OCI-LY3 (cell line): ENCODE measurements around the gene PDLIM5.

Experiments
- CTCF ChIP-seq: fragments of 200-600, 300-600 bp; sonication (generic); IDR thresholded peaks from 2 replicates; pipeline ENCODE4 v1.5.1; 2014; ENCODE audit warnings: antibody characterized with exemption, low read length, low read depth
- EZH2phosphoT487 ChIP-seq: fragments of 200-600 bp; shearing (Covaris generic); IDR thresholded peaks from 2 replicates; pipeline ENCODE4 v1.6.1; 2018; ENCODE audit warnings: antibody characterized with exemption, mixed run types, low read depth

GRCh38 chr4:94698187-94698586 lies 246.4 kb downstream of the PDLIM5 start:
- TF ChIP-seq CTCF: no peak
- no peak for TF ChIP-seq EZH2phosphoT487
